Medulla oblongata (tissue), 1 donor: Measurements from ENCODE around the gene APOLD1.
"Not testable (repeated sequence)": the region's sequence is repeated elsewhere in the genome, so short reads cannot be mapped to it uniquely, and the experiment has no call there.

Source experiments
- DNase-seq: peaks from one replicate; pipeline ENCODE4 v3.0.0-alpha.2; 2015; ENCODE audit errors: extremely low spot score

APOLD1 gene

DNA sequence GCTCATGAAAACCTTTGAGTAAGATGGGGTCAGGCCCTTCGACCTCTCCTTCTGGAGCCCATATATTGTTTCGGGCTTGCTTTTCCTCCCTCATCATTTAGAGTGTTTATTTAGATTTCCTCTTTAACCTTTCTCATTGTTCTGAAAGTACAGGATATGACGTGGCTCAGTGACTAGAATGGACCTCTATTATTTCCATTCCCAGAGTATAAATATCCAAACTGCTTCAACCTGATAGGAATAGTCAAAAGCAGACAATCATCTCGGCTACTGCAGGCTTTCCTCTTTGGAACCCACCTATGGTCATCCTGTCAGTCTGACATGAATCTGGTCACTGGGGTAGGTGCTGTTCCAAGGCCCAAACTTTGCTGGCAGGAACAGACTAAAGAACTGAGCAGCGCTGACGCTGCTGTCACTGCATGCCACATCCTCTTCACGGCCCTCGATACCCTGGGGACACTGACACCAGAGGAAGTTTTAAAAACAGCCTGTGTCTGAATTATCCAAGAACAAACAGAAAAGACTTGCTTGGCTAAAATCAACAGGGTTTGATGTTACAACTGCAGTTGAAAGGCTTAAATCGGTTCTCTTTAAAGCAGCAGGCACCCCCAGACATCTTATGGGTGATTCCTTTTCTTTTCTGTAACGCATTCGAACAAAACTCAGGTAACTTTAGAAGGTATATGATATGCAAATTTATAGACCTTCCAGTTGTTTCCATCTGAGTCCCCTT, 22.7 kb downstream of the APOLD1 start:
- DNase-seq = peak; percentile 70

DNA sequence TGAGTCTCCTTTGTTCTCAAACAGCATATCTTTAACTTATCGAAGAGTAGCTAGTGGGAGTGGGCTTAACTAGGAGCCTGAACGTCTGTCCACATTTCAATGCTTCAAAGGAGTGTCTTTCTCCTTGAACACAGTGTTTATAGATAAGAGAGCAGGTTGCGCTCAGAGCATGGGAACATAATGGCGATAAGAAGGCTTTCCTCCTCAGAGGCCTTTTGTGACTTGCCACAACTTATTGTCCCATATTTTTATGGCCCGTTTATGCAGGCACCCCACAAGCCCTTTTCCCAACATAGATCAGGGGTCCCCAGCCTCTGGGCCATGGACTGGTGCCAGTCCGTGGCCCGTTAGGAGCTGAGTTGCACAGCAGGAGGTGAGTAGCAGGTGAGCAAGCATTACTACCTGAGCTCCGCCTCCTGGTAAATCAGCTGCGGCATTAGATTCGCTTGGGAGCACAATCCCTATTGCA, 25.1 kb downstream of the APOLD1 start:
- DNase-seq = no peak

DNA sequence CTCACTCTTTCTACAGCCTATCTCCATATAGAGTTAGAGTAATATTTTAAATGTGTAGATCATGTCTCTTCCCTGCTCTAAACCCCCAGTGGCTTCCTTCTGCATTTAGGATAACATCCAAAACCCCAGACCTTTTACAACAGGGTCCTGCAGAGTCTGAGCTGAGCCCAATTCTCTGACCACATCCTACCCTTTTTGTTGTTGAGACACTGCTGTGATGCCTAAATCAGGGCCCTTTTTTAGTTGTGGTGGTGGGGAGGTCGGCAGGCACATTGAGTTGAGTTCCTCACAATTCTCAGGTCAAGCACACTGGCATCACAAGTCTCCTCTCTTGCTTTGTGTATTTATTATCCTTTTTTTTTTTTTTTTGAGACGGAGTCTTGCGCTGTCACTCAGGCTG, 25.9 kb downstream of the APOLD1 start:
- peak; percentile 21 for DNase-seq

DNA sequence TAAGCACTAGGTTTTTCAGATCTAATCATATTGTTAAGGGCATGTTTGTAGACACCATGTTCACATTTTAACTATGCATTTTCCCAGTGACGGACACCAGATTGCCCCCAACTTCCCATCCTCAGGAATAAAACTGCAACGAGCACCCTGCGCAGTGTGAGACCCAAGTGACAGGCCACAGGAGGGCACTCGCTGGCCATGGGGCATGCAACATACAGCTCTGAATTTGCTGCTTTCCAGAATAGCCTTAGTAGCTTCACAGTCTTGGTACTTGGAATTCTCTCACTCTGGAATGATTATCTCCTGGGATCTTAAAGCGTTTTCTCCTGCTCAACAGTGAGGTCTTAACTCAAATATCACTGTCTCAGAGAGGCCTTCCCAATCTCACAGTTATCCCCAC, 26.7 kb downstream of the APOLD1 start:
- DNase-seq = no peak

DNA sequence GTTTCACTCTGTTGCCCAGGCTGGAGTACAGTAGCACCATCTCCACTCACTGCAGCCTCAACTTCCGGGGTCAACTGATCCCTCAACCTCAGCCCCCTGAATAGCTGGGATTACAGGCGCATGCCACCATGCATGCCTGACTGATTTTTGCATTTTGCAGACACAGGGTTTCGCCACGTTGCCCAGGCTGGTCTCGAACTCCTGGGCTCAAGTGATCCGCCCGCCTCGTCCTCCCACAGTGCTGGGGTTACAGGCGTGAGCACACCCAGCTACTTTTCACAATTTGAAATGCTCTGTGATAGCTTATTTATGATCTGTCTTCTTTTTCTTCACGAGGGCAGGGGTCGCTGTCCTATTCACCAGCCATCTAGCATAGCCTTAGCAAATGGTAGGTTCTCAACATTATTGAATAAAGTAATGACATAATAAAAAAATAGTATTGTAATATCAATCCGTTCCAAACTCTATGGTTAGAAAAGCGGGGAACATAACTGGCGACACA, 27.2 kb downstream of the APOLD1 start:
- no peak for DNase-seq

DNA sequence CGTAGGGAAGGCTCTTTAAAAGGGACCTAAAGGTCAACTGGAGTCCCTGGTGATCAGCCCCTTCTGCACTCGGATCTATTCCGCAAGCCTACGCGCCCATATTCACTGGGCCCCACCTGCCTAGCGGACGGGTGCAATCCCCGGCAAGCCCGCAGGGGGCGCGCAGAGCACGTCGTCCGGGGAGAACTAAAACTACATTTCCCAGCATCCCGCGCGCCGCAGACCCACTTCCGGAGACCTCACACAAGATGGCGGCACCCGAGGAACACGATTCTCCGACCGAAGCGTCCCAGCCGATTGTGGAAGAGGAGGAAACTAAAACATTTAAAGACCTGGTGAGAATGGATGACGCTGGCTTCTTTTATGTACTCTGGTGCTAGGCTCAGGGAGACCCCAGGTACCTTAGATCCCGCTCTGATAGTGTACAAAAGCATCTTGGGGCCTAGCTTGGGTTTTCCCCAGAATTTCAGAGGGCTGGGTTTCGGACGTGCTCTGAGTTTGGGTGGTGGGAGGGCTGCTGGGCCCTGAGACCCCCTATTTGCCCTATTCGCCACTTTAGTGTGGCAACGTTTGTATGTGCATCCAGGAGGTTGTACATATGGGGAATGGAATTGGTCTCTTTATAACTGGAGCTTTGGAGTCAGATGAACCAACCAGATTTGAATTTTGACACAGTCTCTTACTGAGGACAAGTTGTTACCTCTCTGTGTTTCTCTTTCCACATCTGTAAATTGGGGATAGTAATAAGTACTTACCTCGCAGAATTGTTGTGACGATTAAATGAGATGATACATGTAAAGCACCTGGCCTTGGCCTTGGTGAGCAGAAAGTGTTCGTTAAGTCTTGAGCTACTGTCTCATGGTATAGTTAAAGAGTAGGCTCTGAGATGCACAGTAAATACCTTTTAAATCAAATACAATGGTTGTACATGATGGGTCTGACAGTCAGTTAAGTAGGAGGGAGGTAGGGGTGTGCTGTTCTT, 28.0 kb downstream of the APOLD1 start, which contains the start of gene DDX47:
DDX47 (plus strand) TSS at position 227 of the 982 bp plus-strand sequence; CDS start at position 249, 22 bp downstream.
- DNase-seq = peak; percentile 94

DNA sequence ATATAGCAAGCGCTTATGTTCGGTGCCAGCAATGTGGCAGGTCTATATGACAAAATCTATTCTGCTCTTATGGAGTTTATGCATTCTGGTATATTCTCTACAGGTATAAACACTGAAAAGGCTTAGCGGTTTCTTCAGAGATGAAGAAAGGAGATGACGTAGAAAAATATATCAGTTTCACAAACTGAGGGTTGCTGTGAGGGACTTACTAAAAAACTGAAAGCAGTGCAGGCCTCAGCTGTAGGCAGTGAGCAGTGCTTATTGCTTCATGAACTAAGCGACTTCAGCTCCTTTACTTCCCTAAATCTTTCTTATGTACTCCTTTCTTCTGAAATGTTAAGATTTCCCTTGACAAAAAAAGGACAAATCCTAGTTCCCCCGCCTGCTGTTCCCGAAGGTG, 32.2 kb downstream of the APOLD1 start:
- DNase-seq = no peak

DNA sequence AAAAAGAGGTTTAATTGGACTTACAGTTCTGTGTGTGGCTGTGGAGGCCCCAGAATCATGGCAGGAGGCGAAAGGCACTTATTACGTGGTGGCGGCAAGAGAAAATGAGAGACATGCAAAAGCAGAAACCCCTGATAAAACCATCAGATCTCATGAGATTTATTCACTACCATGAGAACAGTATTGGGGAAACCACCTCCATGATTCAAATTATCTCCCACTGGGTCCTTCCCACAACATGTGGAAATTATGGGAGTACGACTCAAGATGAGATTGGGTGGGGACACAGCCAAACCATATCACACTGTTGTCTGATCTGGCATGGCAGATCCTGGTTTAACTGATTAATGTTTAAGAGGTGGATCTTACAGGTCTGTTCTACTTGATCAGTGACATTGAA, 33.2 kb downstream of the APOLD1 start:
- no peak for DNase-seq

DNA sequence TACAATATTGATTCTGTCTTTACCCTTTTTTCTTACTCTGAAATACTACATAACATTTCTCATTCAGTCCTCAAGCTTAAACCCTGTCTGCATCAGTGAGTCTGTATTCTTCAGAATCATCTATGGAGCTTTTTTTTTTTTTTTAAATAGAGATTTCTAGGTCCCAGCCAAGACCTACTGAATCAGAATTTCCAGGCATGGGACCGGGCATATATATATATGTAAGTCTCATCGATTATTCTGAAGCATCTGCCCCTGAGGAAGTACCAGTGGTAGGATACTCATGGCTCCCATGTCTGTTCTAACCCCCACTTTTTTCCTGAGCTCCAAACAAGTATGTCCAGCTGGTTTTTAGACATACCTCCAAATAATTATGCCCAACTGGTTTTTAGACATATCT, 33.8 kb downstream of the APOLD1 start:
- DNase-seq = no peak

DNA sequence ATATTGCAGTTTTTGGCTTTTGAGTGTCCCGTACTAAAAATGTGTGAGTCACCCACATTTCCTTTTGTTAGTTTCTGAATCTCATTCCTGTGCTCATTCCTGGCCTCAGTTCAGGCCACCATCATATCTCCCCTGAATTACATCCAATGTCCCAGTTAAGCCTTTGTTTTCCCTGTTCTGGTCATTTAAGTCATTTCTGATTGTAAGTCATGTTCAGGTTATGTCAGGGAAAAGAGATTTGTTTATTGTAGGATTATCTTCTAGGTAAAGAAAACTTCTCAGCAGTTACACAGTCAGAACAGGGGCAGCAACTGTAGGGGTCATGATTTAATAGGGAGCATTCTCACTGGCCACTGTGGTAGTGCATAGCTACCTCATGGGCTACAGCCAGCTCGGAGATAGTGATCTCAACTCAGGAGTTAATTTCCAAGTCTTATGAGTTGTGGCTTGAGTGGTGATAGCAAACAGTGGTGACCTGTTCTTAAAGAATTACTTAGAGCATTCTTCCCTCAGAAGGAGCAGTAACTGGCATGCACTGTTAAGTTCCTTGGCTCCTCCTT, 34.4 kb downstream of the APOLD1 start:
- no peak for DNase-seq

DNA sequence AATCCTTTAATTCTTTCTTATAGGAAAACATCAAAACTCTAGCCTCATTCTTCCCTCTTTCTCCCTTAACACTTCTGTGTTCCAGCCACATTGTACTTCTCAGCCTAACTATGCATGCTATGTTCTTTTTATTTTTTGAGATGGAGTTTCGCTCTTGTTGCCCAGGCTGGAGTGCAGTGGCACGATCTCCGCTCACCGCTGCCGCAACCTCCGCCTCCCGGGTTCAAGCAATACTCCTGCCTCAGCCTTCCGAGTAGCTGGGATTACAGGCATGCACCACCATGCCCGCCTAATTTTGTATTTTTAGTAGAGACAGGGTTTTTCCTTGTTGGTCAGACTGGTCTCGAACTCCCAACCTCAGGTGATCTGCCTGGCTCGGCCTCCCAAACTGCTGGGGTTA, 34.9 kb downstream of the APOLD1 start:
- DNase-seq = not testable (repeated sequence)

DNA sequence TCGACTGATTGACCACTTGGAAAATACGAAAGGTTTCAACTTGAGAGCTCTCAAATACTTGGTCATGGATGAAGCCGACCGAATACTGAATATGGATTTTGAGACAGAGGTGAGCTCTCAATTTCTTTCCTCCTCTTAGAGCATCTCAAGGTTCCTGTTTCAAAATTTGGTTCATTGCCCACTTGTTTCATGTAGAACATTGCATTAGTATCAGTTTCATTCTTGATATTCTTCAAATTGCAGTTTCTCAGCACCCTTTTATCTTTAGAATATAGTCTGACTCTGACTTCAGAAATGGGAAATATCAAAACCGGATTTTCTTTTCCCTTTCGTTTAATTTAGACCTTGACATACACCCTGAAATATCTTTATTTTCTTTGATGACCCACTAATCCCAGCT, 36.5 kb downstream of the APOLD1 start:
- no peak for DNase-seq

DNA sequence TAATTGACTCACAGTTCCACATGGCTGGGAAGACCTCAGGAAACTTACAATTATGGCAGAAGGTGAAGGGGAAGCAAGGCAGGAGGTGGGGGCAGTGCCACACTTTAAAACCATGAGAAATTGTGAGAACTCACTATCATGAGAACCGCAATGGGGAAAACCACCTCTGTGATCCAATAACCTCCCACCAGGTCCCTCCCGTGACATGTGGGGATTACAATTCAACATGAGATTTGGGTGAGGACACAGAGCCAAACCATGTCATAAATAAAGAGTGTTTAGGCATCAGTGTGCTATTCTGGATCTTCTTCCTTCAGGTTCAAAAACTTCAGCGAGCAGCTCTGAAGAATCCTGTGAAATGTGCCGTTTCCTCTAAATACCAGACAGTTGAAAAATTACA, 37.4 kb downstream of the APOLD1 start:
- no peak for DNase-seq

DNA sequence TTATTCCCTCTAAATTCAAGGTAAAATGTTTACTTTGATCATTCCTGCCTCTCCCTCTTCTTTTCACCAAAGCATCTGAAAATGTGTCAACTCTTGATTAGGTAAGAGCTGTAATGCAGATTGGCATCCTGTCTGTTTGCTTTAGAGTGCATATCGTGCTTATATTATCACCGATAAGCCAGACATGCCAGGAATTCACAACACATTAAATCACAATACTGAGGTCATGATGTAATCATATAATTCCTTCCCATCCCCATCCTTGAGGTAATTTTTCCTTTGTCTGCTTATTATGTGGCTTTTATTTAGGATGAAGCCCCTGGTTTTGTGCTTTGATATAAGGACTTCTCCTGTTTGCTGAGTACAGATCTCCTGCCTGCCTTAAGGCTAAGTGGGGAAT, 37.8 kb downstream of the APOLD1 start:
- no peak for DNase-seq

DNA sequence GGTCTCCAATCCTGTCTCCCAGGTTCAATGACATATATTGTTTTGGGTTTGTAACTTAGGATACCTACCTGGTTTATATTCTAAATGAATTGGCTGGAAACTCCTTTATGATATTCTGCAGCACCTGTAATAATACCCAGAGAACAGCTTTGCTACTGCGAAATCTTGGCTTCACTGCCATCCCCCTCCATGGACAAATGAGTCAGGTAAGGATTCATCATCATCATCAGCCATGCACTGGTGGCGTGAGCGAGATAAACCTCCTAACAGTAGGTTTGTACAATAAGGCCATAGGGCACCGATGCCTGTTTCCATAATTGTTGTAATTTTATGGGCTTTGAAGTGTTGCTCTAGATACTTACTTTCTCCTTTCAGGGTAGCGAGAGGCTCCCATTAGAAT, 38.4 kb downstream of the APOLD1 start:
- DNase-seq = no peak

DNA sequence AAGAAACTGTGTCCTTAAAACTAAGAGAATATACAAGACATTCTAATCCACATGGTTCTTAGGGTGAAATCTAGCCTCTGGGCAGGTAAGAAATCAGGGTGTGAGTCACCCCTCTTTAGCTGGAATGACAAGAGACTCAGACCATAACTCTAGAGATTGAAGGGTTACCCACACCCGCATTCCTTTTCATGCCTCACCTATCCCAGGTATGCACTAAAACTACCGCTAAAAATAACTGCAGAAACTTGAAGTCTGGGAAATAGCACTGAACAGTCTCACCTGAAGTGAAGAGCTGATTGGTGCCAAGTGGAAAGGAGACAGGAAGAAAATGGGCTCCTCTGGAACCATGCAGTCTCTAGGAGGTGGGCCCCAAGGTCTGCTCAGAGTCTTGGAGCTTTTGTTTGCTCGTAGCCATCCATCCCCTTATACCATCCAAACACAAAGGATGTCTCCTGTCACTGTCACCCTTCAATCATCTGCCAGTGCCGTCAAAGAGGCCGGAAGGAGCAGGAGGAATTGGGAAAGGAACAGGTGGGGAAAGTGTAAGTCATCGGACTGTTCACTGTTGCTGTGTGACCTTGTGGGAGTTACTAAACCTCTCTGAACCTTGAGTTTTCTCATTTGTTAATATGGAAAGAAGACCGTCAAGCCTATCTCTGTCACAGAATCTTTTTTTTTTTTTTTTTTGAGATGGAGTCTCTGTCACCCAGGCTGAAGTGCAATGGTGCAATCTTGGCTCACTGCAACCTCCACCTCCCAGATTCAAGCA, 50.1 kb downstream of the APOLD1 start:
- DNase-seq = no peak

DNA sequence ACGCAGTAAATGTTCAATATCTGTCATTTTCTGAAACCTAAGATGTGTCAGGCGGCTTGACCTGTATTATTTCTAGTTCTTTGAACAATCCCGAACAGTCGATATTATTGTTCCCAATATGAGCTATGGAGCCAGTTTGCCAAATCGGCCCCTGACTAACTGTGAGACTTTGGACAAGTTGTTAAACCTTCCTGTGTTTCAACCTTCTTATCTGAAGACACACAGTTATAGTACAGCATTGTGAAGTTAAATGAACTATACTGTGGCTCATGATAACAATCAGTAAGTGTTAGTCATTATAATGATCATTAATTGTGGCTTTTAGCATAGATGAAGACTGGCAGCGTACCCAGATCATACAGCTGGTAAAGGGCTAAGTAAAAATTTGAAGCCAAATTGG, 51.1 kb downstream of the APOLD1 start:
- no peak for DNase-seq

DNA sequence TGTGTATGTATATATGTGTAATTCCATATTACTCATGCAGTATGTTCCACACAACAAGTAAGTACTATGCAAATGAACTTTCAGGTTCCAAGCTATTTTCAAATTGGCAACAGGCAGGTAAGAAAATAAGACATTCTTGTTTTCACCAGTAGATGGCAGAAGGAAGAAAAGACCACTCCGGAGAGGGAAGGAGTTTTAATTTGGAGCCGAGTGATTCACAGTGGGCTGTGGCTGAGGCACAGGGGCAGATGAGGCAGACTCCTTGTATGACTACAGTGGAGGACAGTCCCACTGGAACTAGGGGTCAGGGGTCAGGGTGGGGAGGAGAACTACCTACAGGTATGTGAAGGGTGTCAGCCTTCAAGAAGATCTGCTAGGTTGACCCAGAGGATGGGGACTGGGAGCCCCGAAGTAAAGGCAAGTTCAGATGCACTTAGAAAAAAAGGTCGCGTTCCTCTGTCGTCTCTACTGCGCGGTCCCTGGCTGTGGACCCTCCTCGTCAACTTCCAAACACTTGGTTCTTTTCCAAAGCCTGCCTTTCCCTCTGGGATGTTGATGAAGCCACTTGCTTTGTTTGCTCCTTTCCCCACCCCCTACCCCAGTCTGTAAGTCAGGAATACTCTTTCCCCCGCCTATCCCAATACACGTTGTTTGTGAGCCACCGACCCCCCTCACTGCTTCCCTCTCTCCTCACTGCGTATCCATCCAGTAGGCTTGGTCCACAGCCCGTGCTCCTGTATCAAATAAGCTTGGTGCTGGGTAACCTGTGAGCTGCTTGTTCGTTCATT, 51.8 kb downstream of the APOLD1 start:
- DNase-seq = peak; percentile 39

DNA sequence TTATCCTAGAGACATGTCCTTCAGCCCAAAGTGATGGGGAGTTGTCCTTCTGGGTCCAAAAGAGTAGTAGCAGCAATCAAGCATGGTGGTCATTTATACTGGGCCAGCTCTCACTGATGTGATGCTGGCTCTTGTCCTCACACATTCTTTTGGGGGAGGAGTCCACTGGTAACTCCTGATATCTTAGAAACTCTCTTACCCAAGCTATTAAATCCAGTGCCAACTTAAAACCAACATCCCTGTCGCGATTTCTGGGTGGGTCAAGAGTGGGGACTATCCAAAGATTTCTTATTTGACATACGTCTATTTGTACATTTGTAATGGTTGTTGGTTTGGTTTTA, 52.3 kb downstream of the APOLD1 start:
- DNase-seq = no peak

DNA sequence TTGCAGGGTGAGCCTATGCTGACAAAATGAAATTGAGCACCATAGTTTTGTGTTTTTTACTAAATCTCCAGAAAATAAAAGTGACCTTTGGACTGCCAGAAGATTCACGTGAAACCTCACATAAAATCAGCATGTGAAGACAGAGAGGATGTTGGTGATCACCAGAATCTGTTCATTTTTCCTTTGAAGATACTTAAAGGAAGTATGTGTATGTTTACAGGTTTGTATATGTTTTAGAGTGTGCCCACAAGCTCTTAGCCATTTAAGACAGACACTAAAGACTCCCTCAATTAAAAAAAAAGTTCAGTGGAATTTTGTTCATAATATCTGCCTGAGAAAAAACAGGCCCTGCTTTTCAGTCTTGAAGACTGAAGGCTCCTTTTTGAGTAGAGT, 53.5 kb downstream of the APOLD1 start:
- no peak for DNase-seq

DNA sequence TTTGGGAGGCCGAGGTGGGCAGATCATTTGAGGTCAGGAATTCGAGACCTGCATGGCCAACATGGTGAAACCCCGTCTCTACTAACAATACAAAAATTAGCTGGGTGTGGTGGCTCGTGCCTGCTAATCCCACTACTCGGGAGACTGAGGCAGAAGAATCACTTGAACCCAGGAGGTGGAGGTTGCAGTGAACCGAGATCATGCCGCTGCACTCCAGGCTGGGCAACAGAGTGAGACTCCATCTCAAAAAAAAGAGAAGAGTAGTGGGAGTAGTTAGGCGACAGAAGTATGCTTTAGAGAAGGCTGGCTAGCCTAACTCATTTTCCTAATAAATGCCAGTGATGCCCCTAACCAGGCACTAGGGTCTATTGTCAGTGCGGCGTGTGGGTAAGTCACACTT, 54.0 kb downstream of the APOLD1 start:
- not testable (repeated sequence) for DNase-seq
